Superior temporal gyrus (tissue), 1 donor: ENCODE results near the gene RPSA.
A peak's percentile ranks its signal among the peaks of the same experiment; 100 is the strongest.
"Not testable (repeated sequence)": the region's sequence is repeated elsewhere in the genome, so short reads cannot be mapped to it uniquely, and the experiment has no call there.

ENCODE experiments used
- DNase-seq: peaks from one replicate; pipeline ENCODE4 v3.0.0-alpha.2; 2016; ENCODE audit errors: extremely low spot score

RPSA gene

DNA sequence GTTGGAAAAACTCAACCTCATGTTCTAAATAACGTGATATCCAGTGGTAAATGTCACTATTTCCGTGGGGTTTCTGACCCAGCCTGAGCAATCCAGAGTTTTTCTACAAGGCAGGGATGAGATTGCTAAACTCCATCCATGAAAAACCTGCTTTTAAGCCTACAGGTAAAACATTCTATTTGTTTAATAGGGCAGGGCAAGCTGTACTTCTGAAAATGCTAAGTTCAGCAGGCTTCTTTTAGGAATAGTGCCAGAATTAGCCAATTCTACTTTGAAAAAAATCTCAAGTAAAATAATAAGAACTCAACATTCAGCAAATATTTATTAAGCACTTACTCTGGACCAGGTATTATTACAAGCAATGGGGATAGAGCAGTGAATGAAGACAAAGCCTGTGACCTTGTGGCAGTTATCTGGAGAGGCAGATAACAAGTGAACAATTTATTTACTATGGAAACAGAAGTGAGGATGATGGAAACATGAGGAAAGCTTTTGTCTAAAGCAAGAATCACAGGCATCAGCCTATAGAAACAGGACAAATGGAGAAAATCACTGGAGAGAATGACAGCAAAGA is 13.3 kb downstream of the RPSA start:
- no peak for DNase-seq

DNA sequence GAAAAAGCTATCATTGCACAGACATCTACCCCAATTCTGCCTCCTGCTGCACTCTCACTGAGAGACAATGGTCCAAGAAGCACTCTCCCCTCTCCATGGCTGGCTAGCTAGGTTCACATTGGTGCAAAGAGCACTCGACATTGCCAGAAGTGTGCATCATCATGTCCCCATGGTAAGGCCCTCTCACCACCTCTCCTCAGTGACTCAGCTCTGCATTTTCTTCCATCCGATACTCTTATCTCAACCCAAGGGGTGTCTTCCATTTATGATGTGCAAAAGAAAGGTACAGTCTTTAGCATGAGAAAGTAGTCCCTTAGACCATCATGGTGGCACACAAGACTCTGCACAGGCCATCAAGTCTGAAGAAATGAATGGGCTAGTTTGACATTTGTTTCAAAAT is 14.0 kb downstream of the RPSA start:
- DNase-seq = no peak

DNA sequence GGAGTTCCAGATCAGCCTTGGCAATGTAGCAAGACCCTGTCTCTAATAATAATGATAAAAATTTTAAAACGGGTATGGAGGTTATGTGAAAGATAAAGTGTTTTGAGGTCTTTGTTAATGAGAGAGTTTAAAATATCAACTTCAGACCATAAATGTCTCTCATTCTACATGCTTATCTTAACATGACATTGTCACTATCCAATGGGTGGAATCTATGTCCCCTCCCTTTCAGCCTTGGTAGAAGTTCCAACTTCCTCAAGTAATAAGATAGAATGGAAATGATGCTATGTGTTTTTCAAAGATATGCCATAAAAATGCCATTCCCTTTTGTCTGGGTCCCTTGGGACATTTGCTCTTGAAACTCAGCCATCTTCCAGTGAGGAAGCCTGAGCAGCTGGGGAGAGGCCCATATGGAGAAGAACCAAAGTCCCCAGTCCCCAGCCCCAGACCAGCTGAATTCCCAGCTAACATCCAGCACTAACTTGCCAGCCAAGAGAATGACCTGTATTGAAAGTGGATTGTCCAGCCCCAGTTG is 17.0 kb downstream of the RPSA start:
- no peak for DNase-seq

DNA sequence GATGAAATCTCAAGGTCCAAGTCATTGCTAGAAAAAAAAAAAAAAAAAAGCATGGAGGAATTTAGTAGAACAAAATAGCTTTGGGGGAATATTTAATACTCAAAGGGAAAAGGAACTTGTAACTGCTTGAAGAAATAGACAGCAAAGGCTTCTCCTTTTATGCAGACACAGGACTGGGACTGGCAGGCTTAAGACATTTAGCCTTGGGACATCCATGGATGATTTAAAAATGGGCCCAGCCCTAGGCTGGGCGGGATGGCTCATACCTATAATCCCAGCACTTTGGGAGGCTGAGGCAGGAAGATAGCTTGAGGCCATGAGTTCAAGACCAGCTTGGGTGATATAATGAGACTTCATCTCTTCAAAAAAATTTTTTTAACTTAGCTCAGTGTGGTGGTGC is 19.8 kb downstream of the RPSA start:
- DNase-seq = no peak

DNA sequence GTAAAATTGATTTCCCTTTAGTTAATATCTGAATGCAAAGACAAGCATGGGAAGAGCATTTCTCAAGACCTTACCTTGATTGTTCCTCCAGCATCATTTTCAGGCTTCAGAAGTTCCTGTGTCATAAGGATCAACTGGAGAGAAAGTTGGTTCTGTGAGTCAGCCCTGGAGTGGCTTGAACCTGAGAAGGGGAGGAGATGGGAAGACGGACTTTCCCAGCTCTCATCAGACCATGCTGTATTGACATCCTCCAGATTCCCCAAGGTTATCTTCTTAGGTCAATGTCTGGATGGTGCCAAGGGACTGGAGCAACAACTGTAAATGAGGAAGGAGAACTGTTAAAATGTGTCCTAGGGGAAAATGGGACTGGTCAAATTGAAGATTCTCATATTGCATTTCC is 21.0 kb downstream of the RPSA start:
- no peak for DNase-seq

DNA sequence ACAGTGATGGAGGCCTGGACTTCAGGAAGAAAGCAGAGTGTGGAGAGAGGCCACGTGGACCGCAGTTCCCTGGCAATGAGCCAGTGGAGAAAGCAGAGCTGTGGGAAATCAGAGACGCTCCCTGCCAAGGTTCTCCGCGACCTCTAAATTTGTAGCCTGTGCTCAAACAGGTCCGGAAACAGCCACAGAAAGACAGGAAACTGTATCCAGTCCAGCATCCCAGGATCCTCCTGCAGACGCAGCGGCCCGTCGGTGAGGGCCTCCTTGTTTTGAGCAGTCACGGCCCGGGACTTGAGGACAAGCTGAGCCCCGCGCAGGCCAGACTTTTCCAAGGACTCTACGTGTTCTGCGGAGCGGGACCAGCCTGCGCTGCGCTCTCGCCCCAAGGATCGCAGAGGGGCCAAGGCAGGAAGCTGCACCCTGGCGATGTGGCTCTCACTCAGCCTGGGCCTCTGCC is 22.3 kb downstream of the RPSA start:
- DNase-seq = no peak

DNA sequence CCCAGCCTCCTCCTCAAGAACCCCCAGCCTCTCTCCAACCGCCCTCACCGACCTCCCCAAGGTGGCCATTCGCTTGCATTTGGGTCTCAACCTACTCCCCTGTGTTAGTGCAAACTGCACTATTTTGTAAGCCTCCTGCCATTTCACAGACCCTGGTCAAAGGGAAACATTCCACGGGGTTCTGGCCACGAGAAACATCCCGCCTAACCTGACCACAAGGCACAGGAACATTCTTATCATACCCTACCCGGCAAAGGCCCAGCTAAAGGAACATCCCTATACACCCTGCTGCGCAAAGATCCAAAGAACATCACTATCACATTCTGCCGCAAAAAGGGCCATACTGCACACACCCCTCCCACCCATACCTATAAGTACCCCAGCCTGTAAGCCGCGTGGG is 22.9 kb downstream of the RPSA start:
- DNase-seq = no peak

DNA sequence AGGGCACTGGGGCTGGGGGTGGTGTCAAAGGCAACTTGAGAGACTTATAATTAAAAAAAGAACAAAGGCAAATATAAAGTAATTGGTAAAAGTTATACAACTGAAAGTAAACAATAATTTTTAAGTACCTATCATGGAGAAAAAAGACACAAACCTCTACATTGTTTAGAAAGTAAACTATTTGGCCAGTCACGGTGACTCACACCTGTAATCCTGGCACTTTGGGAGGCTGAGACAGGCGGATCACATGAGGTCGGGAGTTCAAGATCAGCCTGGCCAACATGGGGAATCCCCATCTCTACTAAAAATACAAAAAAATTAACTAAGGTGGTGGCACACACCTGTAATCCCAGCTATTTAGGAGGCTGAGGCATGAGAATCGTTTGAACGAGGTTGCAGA is 25.8 kb downstream of the RPSA start:
- no peak for DNase-seq

DNA sequence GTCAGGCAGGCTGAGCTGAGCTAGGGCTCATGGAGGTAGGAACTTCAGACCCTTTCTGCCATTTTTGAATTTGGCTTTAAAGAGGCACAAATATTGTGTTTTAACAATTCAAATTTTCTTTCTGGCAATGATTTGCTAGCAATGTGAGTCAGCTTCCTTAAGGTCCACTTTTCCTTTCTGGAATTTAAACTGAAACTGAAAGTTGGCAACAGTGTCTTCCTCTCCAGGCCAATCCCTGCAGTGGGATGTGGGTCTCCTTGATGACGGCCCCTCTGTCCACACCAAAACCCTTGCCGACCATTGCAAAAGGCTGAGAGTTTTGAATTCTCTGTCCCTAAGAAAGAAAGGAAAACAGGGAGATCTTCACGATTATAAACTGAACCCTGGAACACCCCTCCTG is 27.1 kb downstream of the RPSA start:
- no peak for DNase-seq

DNA sequence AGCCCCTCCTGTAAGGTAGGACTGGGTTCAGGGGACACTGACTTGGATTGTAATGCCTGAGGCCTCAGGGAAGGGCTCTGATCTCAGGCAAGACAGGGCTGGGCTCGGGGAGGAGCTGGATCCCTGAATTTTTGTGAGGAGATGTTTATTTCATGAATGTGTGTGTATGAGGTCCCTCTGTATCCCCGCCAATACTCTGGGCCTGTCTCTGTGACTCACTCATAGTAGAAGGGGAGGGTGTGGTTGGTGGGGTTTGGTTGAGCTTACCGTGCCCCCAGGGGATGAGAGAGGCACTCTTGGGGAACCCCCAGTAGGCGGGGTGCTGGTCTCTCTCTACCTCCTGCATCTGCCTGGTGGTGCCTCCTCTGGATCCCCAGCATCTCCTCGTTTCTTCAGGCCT is 28.1 kb downstream of the RPSA start:
- no peak for DNase-seq

DNA sequence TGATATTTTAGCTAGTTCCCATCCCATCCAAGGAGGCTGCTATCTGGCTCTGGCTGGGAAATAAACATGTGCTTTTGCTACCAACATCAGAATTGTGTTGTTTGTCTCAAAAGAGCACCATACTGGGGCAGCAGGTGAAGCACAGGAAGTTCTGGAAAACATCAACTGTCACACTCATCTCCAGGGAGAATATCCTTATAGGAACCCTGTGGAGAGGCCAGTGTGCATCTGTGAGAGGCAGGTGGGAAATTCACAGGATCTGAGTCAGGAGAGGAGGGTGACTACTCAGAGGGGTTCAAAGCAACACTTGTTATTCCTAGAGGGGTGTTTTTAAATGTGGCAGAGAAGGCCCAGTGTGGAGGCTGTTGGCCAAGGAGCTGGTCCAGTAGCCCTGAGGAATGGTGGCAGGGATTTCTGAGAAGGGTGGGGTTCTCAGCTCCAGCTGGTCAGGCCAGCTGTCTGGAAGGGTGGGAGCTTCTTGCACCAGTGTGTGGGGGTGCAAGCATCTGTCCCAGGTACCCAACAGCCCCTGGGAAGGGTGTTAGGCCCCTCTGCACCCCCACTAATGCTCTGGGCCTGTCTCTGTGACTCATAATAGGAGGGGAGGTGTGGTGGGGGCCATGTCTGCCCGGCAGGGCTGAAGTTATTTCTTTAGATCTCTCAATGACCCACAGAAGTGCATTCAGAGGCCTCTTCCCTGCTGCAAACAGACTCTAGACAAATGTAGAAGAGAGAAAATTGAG is 28.7 kb downstream of the RPSA start:
- DNase-seq = no peak

DNA sequence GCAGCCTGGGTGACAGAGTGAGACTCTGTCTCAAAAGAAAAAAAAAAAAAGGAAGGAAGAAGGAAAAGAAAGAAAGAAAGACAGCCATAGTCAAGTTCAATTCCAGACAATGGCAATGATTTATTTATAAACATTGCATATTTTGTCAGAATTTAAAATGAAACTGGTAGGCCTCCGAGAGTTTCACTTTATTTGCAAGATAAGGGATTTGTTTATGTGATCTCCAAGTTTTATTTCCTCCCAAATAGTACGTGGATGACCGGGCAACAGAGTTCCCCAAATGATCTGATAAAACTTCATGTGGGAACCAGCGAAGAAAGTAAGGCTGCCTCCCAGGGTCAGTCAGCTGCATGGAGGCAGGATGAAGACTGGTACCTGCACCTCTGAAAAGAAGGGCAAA is 32.4 kb downstream of the RPSA start:
- no peak for DNase-seq

DNA sequence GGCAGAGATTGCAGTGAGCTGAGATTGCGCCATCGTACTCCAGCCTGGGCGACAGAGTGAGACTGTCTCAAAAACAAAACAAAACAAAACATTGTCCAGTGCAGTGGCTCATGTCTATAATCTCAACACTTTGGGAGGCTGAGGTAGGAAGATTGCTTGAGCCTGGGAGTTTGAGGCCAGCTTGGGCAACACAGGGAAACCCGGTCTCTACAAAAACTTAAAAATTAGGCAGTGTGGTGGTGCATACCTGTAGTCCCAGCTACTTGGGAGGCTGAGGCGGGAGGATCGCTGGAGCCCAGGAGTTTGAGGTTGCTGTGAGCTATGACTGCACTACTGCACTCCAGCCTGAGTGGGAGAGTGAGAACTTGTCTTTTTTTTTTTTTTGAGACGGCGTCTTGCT is 33.8 kb downstream of the RPSA start:
- DNase-seq = no peak

DNA sequence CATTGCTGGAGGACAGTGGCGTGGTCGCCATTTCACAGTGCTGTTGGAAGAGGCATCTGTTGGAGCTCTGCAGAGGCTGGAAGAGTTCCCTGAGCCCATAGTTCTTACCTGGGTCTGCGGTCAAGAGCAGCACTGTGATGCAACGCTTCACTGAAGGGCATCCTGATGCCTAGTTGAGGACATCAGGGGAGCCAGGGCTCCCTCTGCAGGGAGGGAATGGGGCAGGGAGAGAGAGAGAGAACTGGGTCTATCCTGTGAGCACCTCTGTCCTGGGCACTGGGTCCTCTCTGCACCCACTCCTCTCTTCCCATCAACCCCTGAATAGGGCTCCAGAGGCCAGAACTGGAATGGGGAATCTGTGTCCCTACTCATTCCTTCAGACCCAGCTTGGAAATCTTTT is 37.0 kb downstream of the RPSA start:
- no peak for DNase-seq

DNA sequence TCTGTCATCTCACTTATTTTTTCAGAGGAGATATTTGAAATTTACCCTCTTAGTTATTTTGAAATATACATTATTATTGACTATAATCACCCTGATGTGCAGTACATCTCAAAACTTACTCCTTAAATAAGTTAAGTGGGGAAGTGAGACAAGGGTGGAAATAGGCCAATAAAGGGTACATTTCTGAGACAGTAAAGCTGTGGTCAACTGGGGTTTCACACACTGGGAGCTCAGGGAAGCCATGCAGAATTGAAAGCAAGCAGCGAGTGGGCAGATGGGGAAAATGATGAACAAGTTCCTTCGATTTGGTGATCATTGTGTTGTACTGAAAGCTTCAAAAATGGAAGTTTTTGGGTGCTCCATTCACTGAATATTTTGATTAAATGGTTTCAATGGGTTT is 39.4 kb downstream of the RPSA start:
- DNase-seq = no peak

DNA sequence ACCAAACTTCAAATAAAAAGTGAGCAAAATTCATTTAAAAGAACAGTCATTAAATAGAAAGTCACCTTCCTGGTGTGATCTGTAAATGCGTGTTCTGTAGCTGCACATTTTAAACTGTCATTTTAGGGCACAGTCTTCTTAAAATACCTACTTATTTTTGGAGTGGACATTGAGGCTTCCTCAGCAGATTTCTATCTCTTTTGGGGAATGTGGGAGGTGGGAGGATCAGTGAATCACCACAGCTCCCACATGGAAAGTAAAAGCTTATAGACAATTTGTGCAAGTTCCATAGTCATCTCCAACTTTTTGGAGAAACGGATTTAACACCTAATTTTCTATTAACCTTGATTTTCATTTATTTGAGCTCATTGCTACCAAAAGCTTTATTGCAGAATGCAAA is 39.9 kb downstream of the RPSA start:
- peak; percentile 66 for DNase-seq

DNA sequence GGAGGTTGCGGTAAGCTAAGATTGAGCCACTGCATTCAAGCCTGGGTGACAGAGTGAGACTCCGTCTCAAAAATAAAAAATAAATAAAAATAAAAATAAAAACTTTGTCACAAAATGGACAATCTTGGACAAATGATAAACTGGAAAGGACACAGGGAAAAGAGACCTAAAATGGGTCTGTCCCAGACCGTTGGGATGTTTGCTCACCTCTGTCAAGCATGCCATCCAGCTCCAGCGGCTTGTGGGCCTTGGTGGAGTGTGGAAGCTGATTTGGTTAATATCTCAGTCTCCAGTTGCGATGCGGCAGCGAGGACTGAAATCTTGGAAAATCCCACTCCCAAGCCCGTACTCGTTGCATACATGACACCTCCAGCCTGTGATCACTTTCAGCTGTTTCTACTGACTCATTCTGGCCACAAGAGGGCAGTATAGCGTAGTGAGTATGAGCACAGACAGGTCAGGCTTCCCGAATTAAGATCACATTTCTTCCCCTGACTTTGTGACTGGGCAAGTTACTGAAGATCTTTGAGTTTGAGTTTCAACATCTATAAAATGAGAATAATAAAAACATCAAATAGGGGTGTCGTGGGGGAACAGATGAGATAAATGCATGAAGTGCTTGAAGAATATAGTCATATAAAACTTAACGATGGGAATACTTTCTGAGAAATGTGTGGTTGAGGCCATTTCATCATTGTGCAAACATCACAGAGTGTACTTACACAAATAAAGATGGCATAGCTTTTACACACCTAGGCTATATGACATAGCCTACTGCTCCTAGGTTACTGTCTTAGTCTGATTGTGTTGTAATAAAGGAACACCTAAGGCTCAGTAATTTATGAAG is 41.3 kb downstream of the RPSA start:
- peak; percentile 99 for DNase-seq

DNA sequence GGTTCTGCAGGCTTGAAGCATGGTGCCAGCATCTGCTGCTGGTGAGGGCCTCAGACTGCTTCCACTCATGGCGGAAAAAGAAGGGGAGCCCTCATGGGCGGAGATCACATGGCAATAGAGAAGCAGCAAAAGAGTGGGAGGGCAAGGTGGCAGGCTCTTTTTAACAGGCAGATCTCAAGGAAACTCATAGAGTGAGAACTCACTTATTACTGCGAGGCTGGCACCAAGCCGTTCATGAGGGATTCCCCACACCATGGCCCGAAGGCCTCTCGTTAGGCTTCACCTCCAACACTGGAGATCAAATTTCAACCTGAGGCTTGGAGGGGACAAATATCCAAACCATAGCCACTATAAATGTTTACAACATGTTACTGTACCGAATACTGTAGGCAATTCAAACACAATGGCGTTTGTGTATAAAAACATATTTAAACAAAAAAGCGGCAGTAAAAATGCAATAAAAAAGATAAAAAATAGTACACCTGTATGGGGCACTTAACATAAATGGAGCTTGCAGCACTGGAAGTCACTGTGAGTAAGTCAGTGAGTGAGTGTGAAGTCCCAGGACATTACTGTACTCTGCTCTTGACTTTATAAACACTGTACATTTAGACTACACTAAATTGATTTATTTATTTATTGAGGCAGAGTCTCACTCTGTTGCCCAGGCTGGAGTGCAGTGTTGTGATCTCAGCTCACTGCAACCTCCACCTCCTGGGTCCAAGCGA is 42.1 kb downstream of the RPSA start:
- no peak for DNase-seq

DNA sequence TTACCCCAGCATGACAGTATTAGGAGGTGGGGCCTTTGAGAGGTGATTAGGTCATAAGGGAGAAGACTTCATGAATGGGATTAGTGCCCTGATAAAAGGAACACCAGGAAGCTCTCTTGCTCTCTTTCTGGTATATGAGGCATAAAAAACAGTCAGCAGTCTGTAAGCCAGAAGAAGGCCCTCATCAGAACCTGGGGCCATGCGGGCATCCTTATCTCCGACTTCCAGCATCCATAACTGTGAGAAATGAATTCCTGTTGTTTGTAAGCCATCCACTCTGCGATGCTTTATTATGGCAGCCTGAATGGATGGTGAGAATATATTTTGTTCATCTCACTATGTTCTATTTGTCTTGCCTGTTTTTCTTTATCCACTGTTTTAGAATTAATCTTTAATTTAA is 43.3 kb downstream of the RPSA start:
- no peak for DNase-seq

DNA sequence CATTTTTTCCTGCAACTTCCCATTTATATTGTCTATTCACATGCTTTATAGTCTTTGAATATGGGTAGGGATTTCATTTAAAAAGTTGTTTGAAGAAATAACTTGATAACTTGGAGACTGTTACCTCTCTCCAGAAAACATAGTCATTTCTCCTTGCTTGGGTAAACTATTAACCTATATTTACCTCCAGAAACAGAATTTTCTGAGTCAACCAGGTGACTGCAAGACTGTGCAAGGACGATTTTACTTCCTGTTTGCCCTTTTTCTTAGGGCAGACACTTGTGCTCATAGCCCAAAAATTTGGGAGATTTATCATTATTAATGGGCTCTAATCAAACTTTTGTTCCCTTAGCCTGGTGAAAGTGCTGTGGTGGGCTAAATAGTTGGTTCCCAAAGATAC is 46.6 kb downstream of the RPSA start:
- no peak for DNase-seq

DNA sequence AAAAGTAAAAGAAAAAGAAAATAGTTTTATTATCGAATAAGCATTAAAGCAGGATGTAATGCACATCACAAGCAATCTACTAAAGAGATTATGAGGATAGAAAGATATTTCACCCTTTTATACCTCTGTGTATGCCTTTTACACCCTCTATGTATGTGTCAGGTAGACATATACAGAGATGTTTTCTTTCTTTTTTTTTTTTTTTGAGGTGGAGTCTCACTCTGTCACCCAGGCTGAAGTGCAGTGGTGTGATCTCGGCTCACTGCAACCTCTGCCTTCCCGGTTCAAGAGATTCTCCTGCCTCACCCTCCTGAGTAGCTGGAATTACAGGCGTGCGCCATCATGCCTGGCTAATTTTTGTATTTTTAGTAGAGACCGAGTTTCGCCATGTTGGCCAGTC is 47.4 kb downstream of the RPSA start:
- DNase-seq = not testable (repeated sequence)
